ENCODE measurements around the gene RRP1B.

DNA sequence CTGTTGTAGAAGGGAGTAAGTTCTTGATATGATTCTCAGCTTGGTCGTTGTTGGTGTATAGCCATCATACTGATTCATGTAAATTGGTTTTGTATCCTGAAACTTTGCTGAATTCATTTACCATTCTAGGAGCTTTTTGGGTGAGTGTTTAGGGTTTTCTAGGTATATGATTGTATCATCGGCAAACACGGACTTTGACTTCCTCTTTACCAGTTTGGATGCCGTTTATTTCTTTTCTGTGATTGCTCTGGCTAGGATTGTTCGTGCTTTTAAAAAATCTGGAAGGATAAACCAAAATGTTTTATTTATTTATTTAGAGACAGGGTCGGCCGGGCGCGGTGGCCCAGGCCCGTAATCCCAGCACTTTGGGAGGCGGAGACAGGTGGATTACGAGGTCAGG is 20.6 kb downstream of the RRP1B start:
- TF ChIP-seq POLR2A (IDR thresholded peaks at IDR 0.05), result no peak
- TF ChIP-seq, protein P1, sequence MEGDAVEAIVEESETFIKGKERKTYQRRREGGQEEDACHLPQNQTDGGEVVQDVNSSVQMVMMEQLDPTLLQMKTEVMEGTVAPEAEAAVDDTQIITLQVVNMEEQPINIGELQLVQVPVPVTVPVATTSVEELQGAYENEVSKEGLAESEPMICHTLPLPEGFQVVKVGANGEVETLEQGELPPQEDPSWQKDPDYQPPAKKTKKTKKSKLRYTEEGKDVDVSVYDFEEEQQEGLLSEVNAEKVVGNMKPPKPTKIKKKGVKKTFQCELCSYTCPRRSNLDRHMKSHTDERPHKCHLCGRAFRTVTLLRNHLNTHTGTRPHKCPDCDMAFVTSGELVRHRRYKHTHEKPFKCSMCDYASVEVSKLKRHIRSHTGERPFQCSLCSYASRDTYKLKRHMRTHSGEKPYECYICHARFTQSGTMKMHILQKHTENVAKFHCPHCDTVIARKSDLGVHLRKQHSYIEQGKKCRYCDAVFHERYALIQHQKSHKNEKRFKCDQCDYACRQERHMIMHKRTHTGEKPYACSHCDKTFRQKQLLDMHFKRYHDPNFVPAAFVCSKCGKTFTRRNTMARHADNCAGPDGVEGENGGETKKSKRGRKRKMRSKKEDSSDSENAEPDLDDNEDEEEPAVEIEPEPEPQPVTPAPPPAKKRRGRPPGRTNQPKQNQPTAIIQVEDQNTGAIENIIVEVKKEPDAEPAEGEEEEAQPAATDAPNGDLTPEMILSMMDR (IDR thresholded peaks at IDR 0.05), result no peak
